Karpas-422 (cell line): ENCODE measurements around the gene CCDC27. TPM values are rescaled to one million over a fixed set of nuclear protein-coding genes. Genes with fewer than 3 reads are reported as not detected.

Experiments used
- DNase-seq: peaks from one replicate; pipeline ENCODE4 v3.0.0-alpha.2; 2015
- H2AFZ ChIP-seq: fragments of 200-600 bp; sonication (generic); 2 replicates; pipeline ENCODE4 v1.6.1; 2014; ENCODE audit warnings: antibody characterized with exemption, low read length, mixed read lengths
- H3K27ac ChIP-seq: fragments of 200-600 bp; sonication (generic); 2 replicates; pipeline ENCODE4 v1.5.1; 2014; ENCODE audit warnings: mild to moderate bottlenecking, low read length, moderate library complexity
- H3K27me3 ChIP-seq: fragments of 200-600 bp; sonication (generic); 2 replicates; pipeline ENCODE4 v1.6.1; 2014; ENCODE audit warnings: low read length, mixed read lengths
- H3K36me3 ChIP-seq: fragments of 200-600 bp; sonication (generic); 2 replicates; pipeline ENCODE4 v1.6.1; 2014; ENCODE audit warnings: low read length, mixed read lengths; ENCODE audit not compliant: insufficient read depth
- H3K4me1 ChIP-seq: fragments of 200-600 bp; sonication (generic); 2 replicates; pipeline ENCODE4 v1.6.1; 2014; ENCODE audit warnings: mild to moderate bottlenecking, low read length, mixed read lengths
- H3K4me2 ChIP-seq: fragments of 200-600 bp; sonication (generic); 2 replicates; pipeline ENCODE4 v1.6.1; 2014; ENCODE audit warnings: low read length, low read depth, mild to moderate bottlenecking; ENCODE audit not compliant: poor library complexity, severe bottlenecking
- H3K4me3 ChIP-seq: fragments of 200-600 bp; sonication (generic); 2 replicates; pipeline ENCODE4 v1.5.1; 2014; ENCODE audit warnings: mild to moderate bottlenecking, antibody characterized with exemption, low read length, mixed read lengths
- H3K79me2 ChIP-seq: fragments of 200-600 bp; sonication (generic); 2 replicates; pipeline ENCODE4 v1.6.1; 2014; ENCODE audit warnings: mild to moderate bottlenecking, low read length, mixed read lengths
- H3K9ac ChIP-seq: fragments of 200-600 bp; sonication (generic); 2 replicates; pipeline ENCODE4 v1.6.0; 2014; ENCODE audit warnings: low read length
- H3K9me2 ChIP-seq: fragments of 200-600 bp; sonication (generic), shearing (Covaris generic); replicated peaks from 2 replicates; pipeline ENCODE4 v1.6.0; 2014; ENCODE audit warnings: mild to moderate bottlenecking, low read length, moderate library complexity; ENCODE audit not compliant: insufficient read depth
- H3K9me3 ChIP-seq: fragments of 300-700, 200-600 bp; sonication (generic); 2 replicates; pipeline ENCODE4 v1.6.1; 2014; ENCODE audit warnings: low read length, mixed read lengths
- H4K20me1 ChIP-seq: fragments of 200-600 bp; sonication (generic); 2 replicates; pipeline ENCODE4 v1.6.1; 2014; ENCODE audit warnings: mild to moderate bottlenecking, antibody characterized with exemption, low read length, low read depth; ENCODE audit not compliant: insufficient read depth
- total RNA-seq: library from RNA; depleted of rRNA; stranded (reverse); fragments of >200 nt; shearing (Covaris generic); gene quantifications from 2 replicates; pipeline ENCODE4 v1.2.3, GENCODE V29; 2014; ENCODE audit warnings: low replicate concordance

The CCDC27 gene
- total RNA-seq, 1 experiment from 2014 or later = not detected

DNA sequence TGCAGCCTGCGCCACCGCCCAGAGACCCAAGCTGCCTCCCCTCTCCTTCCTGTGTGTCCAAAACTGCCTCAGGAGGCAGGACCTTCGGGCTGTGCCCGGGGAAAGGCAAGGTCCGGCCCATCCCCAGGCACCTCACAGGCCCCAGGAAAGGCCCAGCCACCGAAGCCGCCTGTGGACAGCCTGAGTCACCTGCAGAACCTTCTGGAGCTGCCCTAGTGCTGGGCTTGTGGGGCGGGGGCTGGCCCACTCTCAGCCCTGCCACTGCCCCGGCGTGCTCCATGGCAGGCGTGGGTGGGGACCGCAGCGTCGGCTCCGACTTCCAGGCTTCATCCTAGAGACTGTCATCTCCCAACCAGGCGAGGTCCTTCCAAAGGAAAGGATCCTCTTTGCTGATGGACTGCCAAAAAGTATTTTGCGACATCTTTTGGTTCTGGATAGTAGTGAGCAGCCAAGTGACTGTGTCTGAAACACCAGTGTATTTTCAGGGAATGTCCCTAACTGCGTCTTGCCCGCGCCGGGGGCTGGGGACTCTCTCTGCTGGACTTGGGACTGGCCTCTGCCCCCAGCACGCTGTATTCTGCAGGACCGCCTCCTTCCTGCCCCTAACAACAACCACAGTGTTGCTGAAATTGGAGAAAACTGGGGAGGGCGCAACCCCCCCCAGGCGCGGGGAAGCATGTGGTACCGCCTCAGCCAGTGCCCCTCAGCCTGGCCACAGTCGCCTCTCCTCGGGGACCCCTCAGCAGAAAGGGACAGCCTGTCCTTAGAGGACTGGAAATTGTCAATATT lies 19.0 kb upstream of the CCDC27 start:
- Histone ChIP-seq H4K20me1 (no peaks in the 10 kb centered on the region), H3K27me3 (no peaks in the 10 kb centered on the region), H2AFZ (no peak overlapping the region), H3K9ac (no peak overlapping the region), H3K79me2 (no peaks in the 10 kb centered on the region), H3K4me1 (no peaks in the 10 kb centered on the region), H3K27ac (no peak overlapping the region), H3K9me3 (no peaks in the 10 kb centered on the region), H3K9me2 (no peaks in the 10 kb centered on the region), H3K36me3 (no peaks in the 10 kb centered on the region), H3K4me3 (no peak overlapping the region), H3K4me2 (no peak overlapping the region)
- no peak for DNase-seq

DNA sequence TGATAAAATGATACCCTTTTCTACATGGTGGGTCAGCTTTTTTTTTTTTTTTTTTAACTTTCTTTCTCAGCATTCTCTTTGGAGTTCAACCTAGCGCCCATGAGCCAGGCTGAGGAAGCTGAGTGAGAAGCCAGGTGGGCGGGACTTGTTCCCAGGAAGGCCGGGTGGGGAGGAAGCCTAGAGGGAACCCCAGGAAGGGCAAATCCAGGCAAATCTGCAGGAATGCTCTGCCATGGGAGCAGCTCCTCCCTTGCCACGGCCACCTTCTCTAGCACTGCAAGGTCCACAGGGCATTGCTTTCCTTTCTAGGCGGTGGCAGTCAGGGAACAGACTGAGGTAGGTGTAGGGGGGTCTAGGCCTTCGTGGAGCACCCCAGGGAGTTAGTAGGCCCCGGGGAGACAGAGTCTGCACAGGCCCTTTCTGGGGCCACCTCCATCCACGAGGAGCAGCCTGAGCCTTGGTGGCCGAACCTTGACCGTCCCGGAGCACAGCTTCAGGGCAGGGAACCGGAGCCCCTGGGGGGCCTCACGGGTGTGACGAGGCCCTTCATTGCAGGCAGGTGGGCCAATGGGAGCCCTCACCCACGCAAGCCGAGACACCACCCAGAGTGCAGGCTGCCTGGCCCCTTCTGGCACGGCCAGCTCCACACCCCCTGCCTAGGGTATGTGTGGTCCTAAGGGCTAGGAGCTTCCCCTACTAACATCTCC lies 18.2 kb upstream of the CCDC27 start:
- no peak for DNase-seq
- H3K27ac ChIP-seq = no peak overlapping the region
- H3K4me3 ChIP-seq = no peak overlapping the region
- H3K27me3 ChIP-seq = no peaks in the 10 kb centered on the region
- no peaks in the 10 kb centered on the region for H3K9me3 ChIP-seq
- H3K4me1 ChIP-seq = no peaks in the 10 kb centered on the region
- no peaks in the 10 kb centered on the region for H3K9me2 ChIP-seq
- no peaks in the 10 kb centered on the region for H3K79me2 ChIP-seq
- H2AFZ ChIP-seq = no peak overlapping the region
- H3K4me2 ChIP-seq = no peak overlapping the region
- no peaks in the 10 kb centered on the region for H3K36me3 ChIP-seq
- no peak overlapping the region for H3K9ac ChIP-seq
- no peaks in the 10 kb centered on the region for H4K20me1 ChIP-seq

- H3K79me2 ChIP-seq = no peaks in the 10 kb centered on the region
- H3K4me1 ChIP-seq = no peaks in the 10 kb centered on the region
- H3K27me3 ChIP-seq = no peaks in the 10 kb centered on the region
- no peaks in the 10 kb centered on the region for H3K9me3 ChIP-seq
- H4K20me1 ChIP-seq = no peaks in the 10 kb centered on the region
- H3K9ac ChIP-seq = no peak overlapping the region
- H3K27ac ChIP-seq = no peak overlapping the region
- no peak overlapping the region for H3K4me2 ChIP-seq
- no peak overlapping the region for H2AFZ ChIP-seq
- H3K36me3 ChIP-seq = no peaks in the 10 kb centered on the region
- H3K9me2 ChIP-seq = no peaks in the 10 kb centered on the region
- no peak overlapping the region for H3K4me3 ChIP-seq
- DNase-seq = no peak
These were observed 17.6 kb upstream of the CCDC27 start for GRCh38 chr1:3734602-3735001.

DNA sequence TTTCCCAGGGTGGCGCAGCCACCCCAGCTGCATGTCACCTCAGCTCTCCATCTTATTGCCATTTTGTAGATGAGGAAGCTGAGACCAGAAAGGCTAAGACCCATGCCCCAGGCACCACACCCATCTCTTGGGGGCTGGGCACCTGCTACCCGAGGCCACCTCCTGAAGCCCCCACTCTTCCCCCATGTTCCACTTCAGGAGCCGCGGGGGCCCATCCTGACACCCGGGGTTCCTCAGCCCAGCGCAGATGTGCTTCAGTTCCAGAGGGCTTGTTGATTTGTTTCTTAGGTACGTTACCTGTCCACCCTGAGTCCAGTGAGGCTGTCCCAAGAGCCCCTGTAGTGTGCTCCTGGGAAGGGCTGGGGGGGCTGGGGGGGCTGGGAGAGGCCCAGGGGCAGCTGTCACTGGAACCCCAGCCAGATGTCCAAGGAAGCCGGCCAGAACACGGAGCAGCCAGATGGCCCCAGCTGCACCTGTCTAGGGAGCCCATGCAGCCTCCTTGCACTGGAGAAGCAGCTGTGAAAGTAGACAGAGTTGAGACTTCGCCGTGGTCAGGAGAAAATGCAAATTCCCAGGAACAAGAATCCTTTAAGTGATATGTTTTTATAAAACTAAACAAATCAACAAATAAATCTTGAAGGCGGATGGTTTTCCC lies 17.1 kb upstream of the CCDC27 start:
- Histone ChIP-seq H3K4me2 (no peak overlapping the region), H3K9me2 (no peaks in the 10 kb centered on the region), H3K4me3 (no peak overlapping the region), H4K20me1 (no peaks in the 10 kb centered on the region), H3K36me3 (no peaks in the 10 kb centered on the region), H3K9ac (no peak overlapping the region), H3K4me1 (no peaks in the 10 kb centered on the region), H3K9me3 (no peaks in the 10 kb centered on the region), H3K79me2 (no peaks in the 10 kb centered on the region), H3K27ac (no peak overlapping the region), H2AFZ (no peak overlapping the region), H3K27me3 (no peaks in the 10 kb centered on the region)
- no peak for DNase-seq

DNA sequence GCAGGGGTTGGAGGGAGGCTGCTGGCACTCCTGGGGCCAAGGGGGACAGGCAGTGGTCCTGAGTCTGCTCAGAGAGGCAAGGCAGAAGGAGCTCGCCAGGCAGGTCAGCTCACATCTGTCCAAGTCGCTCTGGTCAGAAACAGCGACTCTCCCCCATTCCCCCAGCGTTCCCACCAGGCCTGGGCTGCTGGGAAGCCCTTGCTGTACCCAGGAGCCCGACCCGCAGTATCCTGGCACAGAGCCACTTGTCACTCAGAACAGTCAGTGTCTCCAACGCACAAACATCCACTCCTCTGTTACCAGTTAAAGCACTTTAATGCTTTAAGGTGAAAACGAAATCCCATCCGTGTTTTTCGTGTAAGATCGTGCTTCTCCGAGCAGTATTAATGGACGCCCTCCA lies 16.6 kb upstream of the CCDC27 start:
- H3K9me2 ChIP-seq = no peaks in the 10 kb centered on the region
- no peaks in the 10 kb centered on the region for H3K36me3 ChIP-seq
- no peak overlapping the region for H2AFZ ChIP-seq
- H3K4me1 ChIP-seq = no peaks in the 10 kb centered on the region
- H3K9ac ChIP-seq = no peak overlapping the region
- no peak overlapping the region for H3K4me3 ChIP-seq
- DNase-seq = no peak
- H3K79me2 ChIP-seq = no peaks in the 10 kb centered on the region
- H3K27ac ChIP-seq = no peak overlapping the region
- no peaks in the 10 kb centered on the region for H3K27me3 ChIP-seq
- H3K9me3 ChIP-seq = no peaks in the 10 kb centered on the region
- no peaks in the 10 kb centered on the region for H4K20me1 ChIP-seq
- no peak overlapping the region for H3K4me2 ChIP-seq

- Histone ChIP-seq H2AFZ (no peak overlapping the region), H3K4me1 (no peaks in the 10 kb centered on the region), H3K79me2 (no peaks in the 10 kb centered on the region), H3K27me3 (no peaks in the 10 kb centered on the region), H3K4me2 (no peak overlapping the region), H3K9me3 (no peaks in the 10 kb centered on the region), H3K4me3 (no peak overlapping the region), H4K20me1 (no peaks in the 10 kb centered on the region), H3K9ac (no peak overlapping the region), H3K36me3 (no peaks in the 10 kb centered on the region), H3K9me2 (no peaks in the 10 kb centered on the region), H3K27ac (no peak overlapping the region)
- no peak for DNase-seq
These were observed 16.1 kb upstream of the CCDC27 start for GRCh38 chr1:3736131-3736561.

DNA sequence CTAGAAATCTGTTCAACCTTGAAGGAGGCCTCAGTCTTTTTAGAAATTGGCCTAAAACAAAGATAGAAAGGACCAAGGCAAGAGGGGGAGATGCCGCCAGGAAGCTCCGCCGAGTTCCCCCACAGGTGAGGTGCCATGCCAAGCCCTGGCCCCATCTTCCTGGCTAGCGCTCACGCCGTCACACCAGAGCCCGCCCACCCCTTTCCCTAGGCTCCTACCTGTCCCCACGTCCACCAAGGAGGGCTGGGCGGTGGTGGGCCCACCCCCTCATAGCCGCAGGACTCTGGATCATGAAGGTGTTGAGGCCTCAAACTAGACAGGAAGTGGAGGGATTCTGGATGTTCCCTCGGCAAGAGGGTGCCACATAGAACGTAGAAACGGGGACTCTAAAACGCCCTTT lies 15.5 kb upstream of the CCDC27 start:
- Histone ChIP-seq H3K9ac (no peak overlapping the region), H4K20me1 (no peaks in the 10 kb centered on the region), H3K9me3 (no peaks in the 10 kb centered on the region), H3K4me3 (no peak overlapping the region), H3K4me1 (no peaks in the 10 kb centered on the region), H2AFZ (no peak overlapping the region), H3K27ac (no peak overlapping the region), H3K9me2 (no peaks in the 10 kb centered on the region), H3K79me2 (no peaks in the 10 kb centered on the region), H3K4me2 (no peak overlapping the region), H3K27me3 (no peaks in the 10 kb centered on the region), H3K36me3 (no peaks in the 10 kb centered on the region)
- DNase-seq = no peak

DNA sequence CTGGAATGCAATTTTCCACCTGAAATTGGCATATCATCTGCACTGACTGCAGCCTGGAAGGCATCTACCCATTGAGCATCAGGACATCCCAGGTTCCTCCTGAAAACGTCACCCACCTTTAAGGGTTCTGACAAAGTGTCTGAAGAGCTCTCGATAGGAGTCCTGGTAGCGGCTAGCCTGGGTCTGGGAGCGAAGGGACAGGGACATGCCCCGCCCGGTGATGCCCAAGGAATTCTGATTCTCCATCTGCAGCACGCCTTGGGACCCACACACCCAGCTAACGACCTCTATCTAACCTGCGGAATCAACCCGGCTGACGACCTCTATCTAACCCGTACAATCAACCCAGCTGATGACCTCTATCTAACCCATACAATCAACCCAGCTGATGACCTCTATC lies 13.3 kb upstream of the CCDC27 start:
- Histone ChIP-seq H3K9ac (no peak overlapping the region), H3K4me1 (no peaks in the 10 kb centered on the region), H3K27me3 (no peaks in the 10 kb centered on the region), H3K9me2 (no peaks in the 10 kb centered on the region), H3K9me3 (no peaks in the 10 kb centered on the region), H3K79me2 (no peaks in the 10 kb centered on the region), H4K20me1 (no peaks in the 10 kb centered on the region), H3K4me2 (no peak overlapping the region), H3K4me3 (no peak overlapping the region), H3K36me3 (no peaks in the 10 kb centered on the region), H2AFZ (no peak overlapping the region), H3K27ac (no peak overlapping the region)
- DNase-seq = no peak
